ENCODE data around the gene IRS1.

The IRS1 gene

GRCh38 chr2:226790431-226790830 is 9.2 kb downstream of the IRS1 start:
- no peak for DNase-seq (ENCODE audit: low read depth, low spot score)

- no peak for DNase-seq (ENCODE audit: low read depth, low spot score)
These were observed 9.6 kb downstream of the IRS1 start for GRCh38 chr2:226790011-226790410.

DNA sequence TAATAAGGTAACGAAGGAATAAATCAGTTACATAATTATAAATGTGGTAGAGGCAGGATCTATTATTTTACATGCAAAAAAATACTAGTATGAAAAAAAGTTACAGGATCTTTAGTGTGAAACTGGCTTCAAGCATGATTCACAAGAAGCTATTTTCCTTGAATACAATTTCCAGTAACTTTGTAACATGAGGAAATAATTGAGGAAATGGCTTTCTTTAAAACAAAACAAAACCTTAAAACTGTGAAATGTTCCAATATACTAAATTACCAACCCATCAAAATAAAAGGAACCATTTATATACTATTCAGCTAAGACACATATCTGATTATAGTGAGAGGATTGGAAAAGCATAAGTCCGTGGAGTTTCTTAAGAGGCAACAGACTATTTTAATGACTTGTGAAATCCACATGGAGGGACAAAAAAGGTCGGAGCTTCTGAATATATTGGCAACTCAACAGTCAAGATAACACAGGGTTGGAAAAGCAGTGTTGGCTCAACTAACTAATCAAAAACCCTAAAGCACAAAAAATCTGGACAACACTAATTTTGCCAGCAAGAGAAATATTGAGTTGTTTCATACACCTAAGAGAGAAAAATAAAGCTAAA is 10.6 kb downstream of the IRS1 start:
- no peak for DNase-seq (ENCODE audit: low read depth, low spot score)

- no peak for DNase-seq (ENCODE audit: low read depth, low spot score)
These were observed 11.6 kb downstream of the IRS1 start for GRCh38 chr2:226788064-226788463.

DNA sequence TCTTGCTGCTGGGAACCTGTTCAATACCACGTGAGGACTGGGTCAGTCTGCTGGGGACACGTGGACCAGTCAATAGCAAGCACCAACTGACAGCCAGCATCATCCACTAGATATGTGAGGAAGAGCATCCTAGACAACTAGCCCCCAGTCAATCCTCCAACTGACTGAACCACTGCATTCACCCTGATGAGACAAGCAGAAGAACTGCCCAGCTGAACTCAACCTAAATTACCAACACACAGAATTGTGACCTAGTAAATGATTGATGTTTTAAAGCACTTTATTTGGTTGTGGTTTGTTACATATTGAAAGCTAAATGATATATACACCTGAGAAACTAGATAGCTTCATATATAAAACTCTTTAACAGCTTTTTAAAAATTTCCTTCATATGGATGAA is 15.7 kb downstream of the IRS1 start:
- DNase-seq (ENCODE audit: low read depth, low spot score), result no peak

GRCh38 chr2:226782092-226782713 is 17.4 kb downstream of the IRS1 start:
- peak; percentile 96 for DNase-seq (ENCODE audit: low read depth, low spot score)

GRCh38 chr2:226780431-226780830 is 19.2 kb downstream of the IRS1 start:
- no peak for DNase-seq (ENCODE audit: low read depth, low spot score)

DNA sequence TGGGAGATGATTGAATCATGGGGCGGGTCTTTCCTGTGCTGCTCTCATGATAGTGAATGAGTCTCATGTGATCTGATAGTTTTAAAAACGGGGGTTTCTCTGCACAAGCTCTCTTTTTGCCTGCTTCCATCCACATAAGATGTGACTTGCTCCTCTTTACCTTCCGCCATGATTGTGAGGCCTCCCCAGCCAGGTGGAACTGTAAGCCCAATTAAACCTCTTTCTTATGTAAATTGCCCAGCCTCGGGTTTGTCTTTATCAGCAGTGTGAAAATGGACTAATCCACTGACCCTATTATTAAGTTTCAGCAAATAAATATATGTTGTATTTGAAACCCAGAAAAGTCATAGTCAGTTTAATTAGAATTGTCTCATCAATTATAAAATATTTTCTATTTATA is 22.0 kb downstream of the IRS1 start:
- no peak for DNase-seq (ENCODE audit: low read depth, low spot score)

- DNase-seq (ENCODE audit: low read depth, low spot score), result no peak
These were observed 23.5 kb downstream of the IRS1 start for GRCh38 chr2:226776104-226776503.

DNA sequence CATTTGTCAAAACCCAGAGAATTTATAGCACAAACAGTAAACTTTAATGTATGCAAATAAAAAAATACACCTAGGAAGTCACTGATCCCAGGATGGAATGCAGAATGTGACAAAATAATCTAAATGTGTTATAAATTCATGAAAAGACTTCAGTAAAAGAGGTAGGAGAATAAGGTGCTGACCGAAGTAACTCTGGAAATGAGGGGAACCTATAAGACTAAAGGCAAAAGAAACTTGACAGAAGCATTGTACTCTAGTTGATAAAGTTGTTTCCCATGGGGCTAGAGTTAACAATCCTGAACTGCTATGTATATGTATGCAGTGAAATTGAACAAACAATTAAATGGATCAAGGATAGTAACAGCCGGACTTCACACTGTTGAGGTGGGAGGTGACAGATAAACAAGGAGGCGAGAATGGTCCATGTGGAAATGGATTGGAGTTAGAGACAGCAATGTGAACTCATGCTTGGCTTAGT is 24.5 kb downstream of the IRS1 start:
- DNase-seq (ENCODE audit: low read depth, low spot score), result no peak

DNA sequence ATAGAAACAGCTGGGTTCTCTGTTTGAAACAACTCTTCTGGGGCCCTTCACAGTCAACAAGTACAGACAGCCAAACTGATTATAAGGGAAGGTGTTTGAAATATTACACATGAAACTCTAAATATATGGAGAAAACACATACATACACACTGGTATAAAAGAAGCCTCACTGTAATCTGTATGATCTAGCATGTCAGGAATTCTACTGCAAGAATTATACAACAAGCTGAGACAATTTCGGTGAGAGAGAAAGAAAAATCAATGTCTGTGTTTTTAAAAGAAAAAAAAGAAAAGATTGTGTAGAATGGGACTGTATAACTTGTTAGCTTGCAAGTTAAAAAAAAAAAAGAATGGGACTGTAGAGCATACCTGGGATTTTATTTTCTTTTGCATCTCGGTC is 26.3 kb downstream of the IRS1 start:
- no peak for DNase-seq (ENCODE audit: low read depth, low spot score)

DNA sequence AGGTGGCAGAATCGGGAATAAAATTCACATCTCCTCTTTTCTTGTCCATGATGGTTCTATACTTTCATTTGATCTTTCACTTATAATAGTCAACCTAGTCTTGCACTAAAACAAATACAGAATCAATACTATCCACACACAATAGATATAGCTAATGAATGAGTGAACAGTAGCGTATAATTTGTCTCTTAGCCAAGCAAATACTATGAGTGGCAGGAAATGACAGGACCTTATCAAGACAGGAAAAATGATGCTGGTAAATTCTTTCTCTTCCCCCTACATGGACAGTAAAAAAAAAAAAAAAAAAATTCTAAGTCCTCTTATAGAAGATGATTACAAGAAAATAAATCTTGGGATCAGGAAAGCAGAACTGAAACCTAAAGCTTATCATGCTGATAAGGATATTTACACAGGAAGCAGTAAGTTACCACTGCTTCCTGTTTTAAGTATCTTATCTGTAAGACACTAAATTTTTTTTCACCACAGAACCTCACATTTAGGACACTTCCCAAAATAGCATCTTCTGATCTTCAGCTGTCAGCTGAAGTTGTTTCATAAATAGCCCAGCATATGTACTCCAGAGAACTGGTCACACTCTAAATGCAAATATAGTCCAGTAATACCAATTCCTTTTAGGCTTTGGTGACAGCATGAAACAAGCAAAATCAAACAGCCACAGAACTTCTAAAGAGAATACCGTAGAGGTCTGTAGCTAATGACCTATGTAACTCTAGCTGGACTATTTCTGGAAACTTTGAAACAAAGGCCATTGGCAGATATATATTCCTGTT is 27.0 kb downstream of the IRS1 start:
- DNase-seq (ENCODE audit: low read depth, low spot score), result peak; percentile 29

GRCh38 chr2:226771067-226771466 is 28.6 kb downstream of the IRS1 start:
- no peak for DNase-seq (ENCODE audit: low read depth, low spot score)

GRCh38 chr2:226767056-226767813 is 32.4 kb downstream of the IRS1 start:
- peak; percentile 41 for DNase-seq (ENCODE audit: low read depth, low spot score)

- DNase-seq (ENCODE audit: low read depth, low spot score), result no peak
These were observed 33.1 kb downstream of the IRS1 start for GRCh38 chr2:226766352-226767055.

DNA sequence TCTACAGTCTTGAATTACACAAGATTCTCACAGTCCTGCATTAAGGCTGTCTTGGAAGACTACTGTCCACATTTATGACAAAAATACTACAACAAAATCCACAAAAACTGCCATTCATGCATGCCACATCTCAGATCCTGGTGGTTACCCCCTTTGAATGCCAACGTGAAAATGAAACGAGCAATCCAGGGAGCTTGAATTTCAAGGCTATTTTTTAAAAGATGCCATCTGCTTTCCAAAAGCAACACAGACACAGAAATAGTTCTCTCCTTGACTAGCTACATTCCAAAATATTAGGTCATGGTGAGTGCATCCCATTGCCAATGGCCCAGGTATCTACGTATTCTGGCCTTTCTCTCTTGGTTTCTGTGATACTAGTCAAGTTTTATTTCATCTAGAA is 36.3 kb downstream of the IRS1 start:
- peak; percentile 62 for DNase-seq (ENCODE audit: low read depth, low spot score)

DNA sequence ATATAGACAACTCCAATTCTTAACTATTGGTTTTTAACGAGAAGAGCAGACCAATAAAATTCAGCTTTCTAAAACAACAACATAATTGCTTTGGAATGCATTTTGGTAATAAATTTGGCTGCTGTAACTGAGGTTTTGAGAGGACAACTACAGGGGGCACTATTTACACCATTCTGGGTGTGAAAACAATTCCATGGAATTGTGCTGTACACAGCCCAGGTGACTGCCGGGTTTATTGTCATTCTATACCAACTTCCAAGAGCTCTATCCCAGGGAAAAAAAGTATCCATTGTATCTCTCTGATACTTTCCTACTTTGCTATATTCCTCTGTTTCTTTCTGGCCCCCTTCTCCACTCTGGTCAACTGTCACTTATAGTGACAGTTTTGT is 38.4 kb downstream of the IRS1 start:
- DNase-seq (ENCODE audit: low read depth, low spot score), result no peak

DNA sequence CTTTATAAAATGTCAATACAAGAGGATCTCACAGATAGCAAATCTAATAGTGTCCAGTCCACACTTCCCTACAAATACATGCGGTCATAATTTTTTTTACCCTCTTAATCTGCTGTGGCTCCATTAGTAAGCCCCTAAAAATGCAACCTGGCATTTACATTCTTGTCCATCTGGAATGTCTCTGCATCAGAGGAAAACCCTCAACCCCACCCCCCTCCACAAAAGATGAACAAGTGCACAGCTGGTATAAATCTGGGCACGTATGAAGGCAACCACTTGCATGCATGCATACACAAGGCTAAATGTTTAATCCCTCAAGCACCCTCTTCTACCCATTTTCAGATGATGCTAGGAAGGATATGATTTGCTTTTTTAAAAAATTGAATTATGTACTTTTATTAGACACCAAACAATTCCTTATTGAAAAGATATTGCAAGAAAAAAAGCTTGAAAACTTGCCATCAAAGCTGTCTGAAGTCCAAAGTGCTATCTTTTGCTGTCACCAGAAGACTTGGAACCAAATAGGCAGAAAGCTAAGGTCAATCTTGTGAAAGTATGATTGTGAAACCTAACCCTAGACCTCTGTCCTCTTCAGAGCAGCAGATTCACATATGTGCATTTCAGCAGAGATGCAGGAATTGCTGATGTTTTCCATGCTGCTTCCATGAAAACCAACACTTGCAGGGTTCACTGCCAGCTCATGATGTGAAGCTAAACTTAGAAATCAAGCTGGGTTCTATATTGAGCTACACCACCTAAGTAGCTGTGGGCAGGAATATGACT is 39.0 kb downstream of the IRS1 start:
- DNase-seq (ENCODE audit: low read depth, low spot score), result peak; percentile 84

GRCh38 chr2:226759768-226760167 is 39.9 kb downstream of the IRS1 start:
- no peak for DNase-seq (ENCODE audit: low read depth, low spot score)

- peak; percentile 75 for DNase-seq (ENCODE audit: low read depth, low spot score)
These were observed 40.5 kb downstream of the IRS1 start for GRCh38 chr2:226758921-226759640.

All from astrocyte of the hippocampus (primary cell).